Upper lobe of left lung (tissue), 4 donors: ENCODE measurements around the gene CLEC18A.

Experiments
- CTCF ChIP-seq, 6 experiments: fragments of 450-650 bp in 4 of 6; fragments of 200-600 bp in 2 of 6; sonication (generic) in 2 of 6; IDR thresholded peaks; one replicate each; pipeline ENCODE4 v1.5.1; 2016 to 2019; ENCODE audit warnings: antibody characterized with exemption in 6 of 6
- EP300 ChIP-seq, 4 donors: sonication (generic); formaldehyde crosslinking; IDR thresholded peaks; one replicate each; pipeline ENCODE4 v1.5.1; 2017; ENCODE audit warnings: antibody characterized with exemption in 4 of 4, control low read depth in 2 of 4
- POLR2A ChIP-seq, 4 donors: fragments of 450-650 bp; IDR thresholded peaks; one replicate each; pipeline ENCODE4 v1.5.1; 2016 to 2017; ENCODE audit warnings: antibody characterized with exemption in 4 of 4, mild to moderate bottlenecking in 2 of 4
- POLR2AphosphoS5 ChIP-seq, 2 donors: sonication (generic); formaldehyde crosslinking; IDR thresholded peaks; one replicate each; pipeline ENCODE4 v1.5.1; 2017; ENCODE audit warnings: antibody characterized with exemption in 2 of 2

DNA sequence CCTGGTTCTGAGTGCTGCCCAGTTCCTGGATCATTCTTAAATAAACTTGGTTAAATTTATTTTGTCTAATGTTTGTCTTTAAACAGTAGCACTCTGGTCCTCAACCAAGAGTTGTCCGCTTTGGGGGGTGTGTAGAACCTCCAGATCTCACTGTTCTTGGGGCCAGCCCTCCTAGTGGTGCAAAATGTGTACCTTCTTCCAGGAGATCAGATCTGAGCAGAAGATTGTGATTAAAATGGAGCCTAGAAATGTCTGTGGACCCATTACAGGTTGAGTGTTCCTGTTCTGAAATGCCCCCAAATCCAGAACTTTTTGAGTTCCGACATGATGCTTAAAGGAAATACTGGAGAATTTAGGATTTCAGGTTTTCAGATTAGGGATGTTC lies 46.0 kb upstream of the CLEC18A start:
- TF ChIP-seq CTCF (IDR thresholded peaks at IDR 0.05), result no peak
- no peak for TF ChIP-seq POLR2A (IDR thresholded peaks at IDR 0.05)
- no peak for TF ChIP-seq POLR2AphosphoS5 (IDR thresholded peaks at IDR 0.05)
- TF ChIP-seq EP300 (IDR thresholded peaks at IDR 0.05), result no peak
